Esophagus (tissue), 2 donors: Measurements from ENCODE around the gene USP36. TPM values are rescaled to one million over a fixed set of nuclear protein-coding genes. Genes with fewer than 3 reads are reported as not detected.

ENCODE experiments used
- H3K27ac ChIP-seq, 2 donors: one replicate each; pipeline ENCODE4 v1.5.1; 2013; ENCODE audit warnings: low read depth in 2 of 2, mild to moderate bottlenecking in 2 of 2, inconsistent platforms in 1 of 2, low read length in 1 of 2, moderate library complexity in 1 of 2
- H3K27me3 ChIP-seq, 2 donors: one replicate each; pipeline ENCODE4 v1.6.1; 2013; ENCODE audit warnings: low read length in 2 of 2, control low read depth in 1 of 2, mild to moderate bottlenecking in 1 of 2; ENCODE audit not compliant: insufficient read depth in 2 of 2, control insufficient read depth in 1 of 2
- H3K36me3 ChIP-seq, 2 donors: one replicate each; pipeline ENCODE4 v1.6.1; 2013; ENCODE audit warnings: low read length in 1 of 2; ENCODE audit not compliant: control insufficient read depth in 2 of 2, insufficient read depth in 2 of 2
- H3K4me1 ChIP-seq, 2 donors: one replicate each; pipeline ENCODE4 v1.6.1; 2013; ENCODE audit warnings: low read length in 1 of 2; ENCODE audit not compliant: control insufficient read depth in 2 of 2, insufficient read depth in 2 of 2
- H3K4me3 ChIP-seq, 2 donors: one replicate each; pipeline ENCODE4 v1.5.1; 2013; ENCODE audit warnings: low read length in 2 of 2, mild to moderate bottlenecking in 2 of 2, low read depth in 1 of 2, moderate library complexity in 1 of 2
- H3K9me3 ChIP-seq, 2 donors: one replicate each; pipeline ENCODE4 v1.6.1; 2013; ENCODE audit warnings: mild to moderate bottlenecking in 2 of 2, low read depth in 1 of 2, low read length in 1 of 2, moderate library complexity in 1 of 2; ENCODE audit not compliant: control insufficient read depth in 2 of 2, insufficient read depth in 1 of 2
- WGBS, 2 donors: extraction: QIAGEN DNeasy Blood & Tissue Kit; methylation state at CpG; one replicate each; pipeline ENCODE4 v1.1.7; 2013; 5-methylcytosine and 5-hydroxymethylcytosine counted together
- polyA plus RNA-seq, 2 donors: library from polyadenylated mRNA; stranded (reverse); fragments of 200-250 nt; gene quantifications; one replicate each; pipeline ENCODE4 v1.2.3, GENCODE V29; 2013
- donor health status: healthy with polysubstance abuse.
- donor health status: Bipolar disorder and iron deficiency.

Gene USP36
- polyA plus RNA-seq, 2 donors: 17.0 to 17.6 TPM

DNA sequence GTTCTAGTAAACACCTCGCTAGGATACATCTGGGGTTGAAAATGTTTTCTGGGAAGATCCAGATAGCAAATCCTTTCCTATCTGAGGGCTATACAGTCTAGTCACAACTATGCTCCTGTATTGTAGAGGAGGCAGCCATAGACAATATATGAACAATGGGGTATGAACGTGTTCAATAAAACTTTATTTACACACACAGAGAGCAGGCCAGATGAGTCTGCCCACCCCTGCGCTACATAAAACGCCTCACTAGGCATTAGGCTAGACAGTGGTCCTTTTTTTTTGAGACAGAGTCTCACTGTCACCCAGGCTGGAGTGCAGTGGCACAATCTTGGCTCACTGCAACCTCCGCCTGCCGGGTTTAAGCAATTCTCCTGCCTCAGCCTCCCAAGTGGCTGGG lies 11.1 kb downstream of the USP36 start:
- H3K4me3 ChIP-seq: no peak overlapping the region
- H3K4me1 ChIP-seq: no peaks in the 10 kb centered on the region
- peaks cover 7 to 47% of the 10 kb centered on the region in 2 donors for H3K36me3 ChIP-seq
- H3K9me3 ChIP-seq: no peaks in the 10 kb centered on the region
- H3K27ac ChIP-seq: no peak overlapping the region
- no peaks in the 10 kb centered on the region for H3K27me3 ChIP-seq
- WGBS, 2 donors: 98% methylated on average over 6 of the region's 6 CpGs

- Histone ChIP-seq H3K27me3 (no peaks in the 10 kb centered on the region), H3K9me3 (no peaks in the 10 kb centered on the region), H3K4me1 (no peaks in the 10 kb centered on the region), H3K4me3 (no peak overlapping the region), H3K36me3 (peaks cover 8 to 50% of the 10 kb centered on the region in 2 donors), H3K27ac (no peak overlapping the region)
- 89 to 90% methylated on average over 14 of the region's 14 CpGs for WGBS, 2 donors
These were observed 12.0 kb downstream of the USP36 start for GRCh38 chr17:78828470-78829185.

DNA sequence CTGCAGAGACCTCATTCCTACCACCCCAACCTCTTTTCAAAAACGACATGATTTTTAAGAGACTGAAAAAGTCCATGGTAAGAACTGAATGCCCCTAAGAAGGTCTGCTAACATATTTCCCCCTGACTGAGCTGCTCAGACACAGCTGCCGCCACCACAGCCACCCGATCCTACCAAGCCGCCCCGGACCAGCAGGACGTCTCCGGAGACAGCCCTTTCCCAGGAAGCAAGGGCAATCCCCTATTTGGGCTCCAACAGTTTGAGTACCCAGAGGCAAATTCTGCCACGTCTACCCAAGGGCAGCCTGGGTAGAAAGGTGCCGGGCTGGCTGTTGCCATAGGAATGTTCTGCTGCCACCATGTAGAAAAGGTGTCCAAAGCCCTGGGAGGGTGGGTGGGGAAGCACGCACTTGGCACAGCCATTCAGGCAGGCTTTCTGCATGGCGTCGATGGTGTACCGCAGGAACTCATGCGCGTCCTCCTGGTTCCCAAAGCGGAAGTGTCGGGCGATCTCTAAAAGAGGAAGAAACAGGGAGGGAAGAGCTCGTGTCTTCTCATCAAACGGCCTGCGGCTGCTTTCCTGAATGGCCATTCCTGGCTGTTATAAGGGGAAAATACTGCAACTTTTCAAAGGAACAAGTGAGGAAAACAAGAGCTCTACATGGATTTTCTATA lies 13.6 kb downstream of the USP36 start:
- Histone ChIP-seq H3K4me3 (no peak overlapping the region), H3K27me3 (no peaks in the 10 kb centered on the region), H3K9me3 (no peaks in the 10 kb centered on the region), H3K36me3 (peaks cover 13 to 53% of the 10 kb centered on the region in 2 donors), H3K27ac (no peak overlapping the region), H3K4me1 (peaks cover 0 to under 1% of the 10 kb centered on the region in 2 donors)
- 85 to 91% methylated on average over 21 of the region's 21 CpGs for WGBS, 2 donors

DNA sequence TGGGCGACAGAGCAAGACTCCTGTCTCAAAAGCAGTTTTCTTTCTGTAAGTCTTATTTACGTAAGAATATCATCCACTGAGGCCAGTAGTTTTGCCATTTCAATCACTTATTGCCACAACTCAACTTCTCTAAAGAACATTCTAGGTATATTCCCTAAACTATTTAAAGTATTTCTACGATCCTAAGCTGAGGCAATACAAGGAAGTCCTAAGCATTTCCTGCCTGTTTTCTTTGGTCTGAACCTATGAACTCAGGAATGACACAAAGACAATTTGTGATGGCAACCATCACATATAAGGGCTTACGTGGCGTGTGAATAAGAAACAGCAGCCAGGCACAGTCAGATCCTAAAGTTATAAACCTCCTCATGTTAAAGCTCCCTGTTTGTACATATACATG lies 14.2 kb downstream of the USP36 start:
- H3K4me3 ChIP-seq: no peak overlapping the region
- H3K9me3 ChIP-seq: no peaks in the 10 kb centered on the region
- H3K27ac ChIP-seq: no peak overlapping the region
- H3K36me3 ChIP-seq: peaks cover 13 to 53% of the 10 kb centered on the region in 2 donors
- H3K27me3 ChIP-seq: no peaks in the 10 kb centered on the region
- peaks cover 0 to 2% of the 10 kb centered on the region in 2 donors for H3K4me1 ChIP-seq
- WGBS, 2 donors: 87 to 92% methylated on average over 5 of the region's 5 CpGs

GRCh38 chr17:78825696-78826095 lies 14.9 kb downstream of the USP36 start:
- Histone ChIP-seq H3K27me3 (no peaks in the 10 kb centered on the region), H3K36me3 (peaks cover 17 to 57% of the 10 kb centered on the region in 2 donors), H3K4me1 (peaks cover 0 to 2% of the 10 kb centered on the region in 2 donors), H3K9me3 (no peaks in the 10 kb centered on the region), H3K27ac (no peak overlapping the region), H3K4me3 (no peak overlapping the region)
- 93 to 95% methylated on average over 6 of the region's 6 CpGs for WGBS, 2 donors

DNA sequence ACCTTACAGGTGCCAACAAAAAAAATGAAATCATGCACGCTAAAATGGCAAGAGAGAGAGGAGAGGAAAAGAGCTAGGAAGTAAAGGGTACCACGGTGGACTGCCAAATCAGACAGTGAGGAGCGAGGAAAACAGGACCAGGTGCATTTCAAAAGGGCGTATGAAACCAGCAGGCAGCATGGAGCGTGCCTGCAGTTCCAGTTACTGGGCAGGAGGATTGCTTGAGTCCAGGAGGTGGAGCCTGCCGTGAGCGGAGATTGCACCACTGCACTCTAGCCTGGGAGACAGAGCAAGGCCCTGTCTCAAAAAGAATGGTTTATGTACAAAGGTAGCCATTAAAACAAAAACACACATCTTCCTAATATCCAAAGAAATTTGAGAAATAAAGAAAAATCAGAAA lies 16.4 kb downstream of the USP36 start:
- H3K4me1 ChIP-seq: peaks cover 0 to 2% of the 10 kb centered on the region in 2 donors
- H3K9me3 ChIP-seq: no peaks in the 10 kb centered on the region
- peaks cover 22 to 65% of the 10 kb centered on the region in 2 donors for H3K36me3 ChIP-seq
- no peak overlapping the region for H3K27ac ChIP-seq
- 87 to 93% methylated on average over 7 of the region's 7 CpGs for WGBS, 2 donors
- no peak overlapping the region for H3K4me3 ChIP-seq
- no peaks in the 10 kb centered on the region for H3K27me3 ChIP-seq

DNA sequence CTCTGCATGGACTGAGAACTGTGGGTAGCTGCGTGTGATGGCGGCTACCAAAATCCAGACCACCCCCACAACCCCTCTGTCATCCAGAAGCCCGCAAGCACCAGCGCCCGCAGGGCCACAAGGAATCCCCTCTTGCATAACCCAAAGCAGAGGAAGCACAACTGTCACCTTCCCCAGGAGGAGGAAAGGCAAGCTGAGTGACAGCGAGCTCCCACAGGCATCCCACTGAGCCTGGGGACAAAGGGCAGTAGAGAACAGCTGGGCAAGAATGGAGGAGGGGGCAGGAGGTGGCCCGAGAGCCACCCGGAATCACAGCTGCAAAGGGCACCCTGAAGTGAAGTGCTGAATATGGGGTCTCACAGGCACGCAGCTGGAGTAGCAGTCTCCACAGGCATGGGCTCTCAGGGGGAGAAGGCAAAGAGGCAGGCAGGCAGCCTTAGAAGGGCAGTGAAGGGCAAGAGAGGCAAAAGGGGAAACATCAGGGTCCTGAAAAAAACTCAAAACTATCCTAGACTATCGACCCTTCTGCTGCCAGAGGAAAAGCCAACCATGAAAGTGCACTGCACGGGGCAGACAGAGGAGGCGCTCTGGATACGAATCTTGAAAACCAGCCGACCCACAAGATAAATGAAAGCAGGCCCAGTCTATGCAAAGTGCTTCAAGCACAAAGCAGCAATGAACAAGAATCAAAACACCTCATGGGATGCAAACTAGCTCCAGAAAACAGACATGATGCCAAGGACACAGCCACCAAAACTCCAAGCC lies 17.1 kb downstream of the USP36 start:
- H3K36me3 ChIP-seq: peaks cover 22 to 60% of the 10 kb centered on the region in 2 donors
- H3K27ac ChIP-seq: no peak overlapping the region
- 91 to 93% methylated on average over 14 of the region's 14 CpGs for WGBS, 2 donors
- no peak overlapping the region for H3K4me3 ChIP-seq
- no peaks in the 10 kb centered on the region for H3K27me3 ChIP-seq
- H3K9me3 ChIP-seq: no peaks in the 10 kb centered on the region
- peaks cover 0 to 2% of the 10 kb centered on the region in 2 donors for H3K4me1 ChIP-seq

- Histone ChIP-seq H3K27me3 (no peaks in the 10 kb centered on the region), H3K9me3 (no peaks in the 10 kb centered on the region), H3K4me3 (no peak overlapping the region), H3K27ac (no peak overlapping the region), H3K4me1 (peaks cover 0 to 2% of the 10 kb centered on the region in 2 donors), H3K36me3 (peaks cover 25 to 59% of the 10 kb centered on the region in 2 donors)
- 90 to 91% methylated on average over 14 of the region's 14 CpGs for WGBS, 2 donors
These were observed 18.1 kb downstream of the USP36 start for GRCh38 chr17:78822552-78822951.

- Histone ChIP-seq H3K4me3 (no peak overlapping the region), H3K27ac (no peak overlapping the region), H3K9me3 (no peaks in the 10 kb centered on the region), H3K27me3 (no peaks in the 10 kb centered on the region), H3K4me1 (peaks cover 0 to 2% of the 10 kb centered on the region in 2 donors), H3K36me3 (peaks cover 23 to 63% of the 10 kb centered on the region in 2 donors)
- 91 to 93% methylated on average over 8 of the region's 8 CpGs for WGBS, 2 donors
These were observed 18.7 kb downstream of the USP36 start for GRCh38 chr17:78821961-78822360.
